Parathyroid adenoma (tissue), 2 donors: Measurements from ENCODE around the gene AGXT.

Experiments
- H2AFZ ChIP-seq: fragments of 300-600 bp; sonication (generic); one replicate; pipeline ENCODE4 v1.7.0; 2017; ENCODE audit warnings: antibody characterized with exemption, mild to moderate bottlenecking
- H3K27ac ChIP-seq: fragments of 300-600 bp; sonication (generic); one replicate; pipeline ENCODE4 v1.7.0; 2017
- H3K27me3 ChIP-seq: fragments of 300-600 bp; sonication (generic); one replicate; pipeline ENCODE4 v1.7.0; 2017; ENCODE audit warnings: low read length; ENCODE audit not compliant: control insufficient read depth, insufficient read depth
- H3K36me3 ChIP-seq: fragments of 300-600 bp; sonication (generic); one replicate; pipeline ENCODE4 v1.7.0; 2017; ENCODE audit warnings: low read length; ENCODE audit not compliant: control insufficient read depth, insufficient read depth
- H3K4me1 ChIP-seq: fragments of 300-600 bp; sonication (generic); one replicate; pipeline ENCODE4 v1.7.0; 2017; ENCODE audit warnings: control low read depth
- H3K4me2 ChIP-seq: fragments of 300-600 bp; sonication (generic); one replicate; pipeline ENCODE4 v1.7.0; 2017; ENCODE audit warnings: low read length
- H3K4me3 ChIP-seq: fragments of 300-600 bp; sonication (generic); one replicate; pipeline ENCODE4 v1.7.0; 2017; ENCODE audit warnings: low read depth, low read length
- H3K79me2 ChIP-seq: fragments of 300-600 bp; sonication (generic); one replicate; pipeline ENCODE4 v1.7.0; 2017; ENCODE audit warnings: control low read depth
- H3K9ac ChIP-seq: fragments of 300-600 bp; sonication (generic); one replicate; pipeline ENCODE4 v1.7.0; 2017; ENCODE audit warnings: mild to moderate bottlenecking
- H3K9me3 ChIP-seq: fragments of 300-600 bp; sonication (generic); one replicate; pipeline ENCODE4 v1.7.0; 2017; ENCODE audit warnings: low read length; ENCODE audit not compliant: control insufficient read depth
- TF ChIP-seq, protein P1 (sequence below): fragments of 300-600 bp; sonication (generic); IDR thresholded peaks from one replicate; pipeline ENCODE4 v1.7.0; 2017; ENCODE audit warnings: antibody characterized with exemption, mild to moderate bottlenecking
- donor health status: primary hyperparathyroidism.

Gene AGXT

GRCh38 chr2:240925568-240926515 lies 57.2 kb downstream of the AGXT start:
- Histone ChIP-seq H3K79me2 (no peaks in the 10 kb centered on the region), H3K36me3 (no peaks in the 10 kb centered on the region), H3K4me2 (no peak overlapping the region), H3K9me3 (no peaks in the 10 kb centered on the region), H3K9ac (no peak overlapping the region), H3K27me3 (no peaks in the 10 kb centered on the region), H2AFZ (no peak overlapping the region), H3K4me3 (no peak overlapping the region), H3K4me1 (no peaks in the 10 kb centered on the region), H3K27ac (no peak overlapping the region)
- TF ChIP-seq, protein P1, sequence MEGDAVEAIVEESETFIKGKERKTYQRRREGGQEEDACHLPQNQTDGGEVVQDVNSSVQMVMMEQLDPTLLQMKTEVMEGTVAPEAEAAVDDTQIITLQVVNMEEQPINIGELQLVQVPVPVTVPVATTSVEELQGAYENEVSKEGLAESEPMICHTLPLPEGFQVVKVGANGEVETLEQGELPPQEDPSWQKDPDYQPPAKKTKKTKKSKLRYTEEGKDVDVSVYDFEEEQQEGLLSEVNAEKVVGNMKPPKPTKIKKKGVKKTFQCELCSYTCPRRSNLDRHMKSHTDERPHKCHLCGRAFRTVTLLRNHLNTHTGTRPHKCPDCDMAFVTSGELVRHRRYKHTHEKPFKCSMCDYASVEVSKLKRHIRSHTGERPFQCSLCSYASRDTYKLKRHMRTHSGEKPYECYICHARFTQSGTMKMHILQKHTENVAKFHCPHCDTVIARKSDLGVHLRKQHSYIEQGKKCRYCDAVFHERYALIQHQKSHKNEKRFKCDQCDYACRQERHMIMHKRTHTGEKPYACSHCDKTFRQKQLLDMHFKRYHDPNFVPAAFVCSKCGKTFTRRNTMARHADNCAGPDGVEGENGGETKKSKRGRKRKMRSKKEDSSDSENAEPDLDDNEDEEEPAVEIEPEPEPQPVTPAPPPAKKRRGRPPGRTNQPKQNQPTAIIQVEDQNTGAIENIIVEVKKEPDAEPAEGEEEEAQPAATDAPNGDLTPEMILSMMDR = no peak

- Histone ChIP-seq H3K4me1 (no peaks in the 10 kb centered on the region), H3K27me3 (no peaks in the 10 kb centered on the region), H3K4me3 (no peak overlapping the region), H3K27ac (no peak overlapping the region), H3K79me2 (no peaks in the 10 kb centered on the region), H2AFZ (no peak overlapping the region), H3K9me3 (no peaks in the 10 kb centered on the region), H3K4me2 (no peak overlapping the region), H3K36me3 (no peaks in the 10 kb centered on the region), H3K9ac (no peak overlapping the region)
- TF ChIP-seq, protein P1 = no peak
Measured at GRCh38 chr2:240926516-240927389, 58.1 kb downstream of the AGXT start.

DNA sequence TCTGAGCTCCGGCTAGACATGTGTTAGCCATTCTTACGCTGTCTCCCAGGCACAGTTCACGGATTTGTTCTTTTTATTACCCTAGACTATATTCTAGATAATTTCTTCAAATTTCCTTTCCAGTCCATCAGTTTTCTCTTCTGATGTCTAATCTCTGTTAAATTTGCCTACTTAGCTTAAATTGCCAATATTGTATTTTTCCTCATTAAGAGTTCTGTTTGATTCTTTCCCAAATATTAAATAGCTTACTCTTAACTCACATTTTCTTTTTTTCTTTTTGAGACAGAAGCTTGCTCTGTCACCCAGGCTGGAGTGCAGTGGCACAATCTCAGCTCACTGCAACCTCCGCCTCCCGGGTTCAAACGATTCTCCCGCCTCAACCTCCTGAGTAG lies 58.8 kb downstream of the AGXT start:
- Histone ChIP-seq H3K9me3 (no peaks in the 10 kb centered on the region), H3K27me3 (no peaks in the 10 kb centered on the region), H3K4me1 (no peaks in the 10 kb centered on the region), H3K27ac (no peak overlapping the region), H3K36me3 (no peaks in the 10 kb centered on the region), H3K79me2 (no peaks in the 10 kb centered on the region), H2AFZ (no peak overlapping the region), H3K9ac (no peak overlapping the region), H3K4me3 (no peak overlapping the region), H3K4me2 (no peak overlapping the region)
- TF ChIP-seq, protein P1 = no peak

- TF ChIP-seq, protein P1 = no peak
- Histone ChIP-seq H3K36me3 (no peaks in the 10 kb centered on the region), H2AFZ (no peak overlapping the region), H3K4me3 (no peak overlapping the region), H3K27ac (no peak overlapping the region), H3K4me2 (no peak overlapping the region), H3K9me3 (no peaks in the 10 kb centered on the region), H3K9ac (no peak overlapping the region), H3K4me1 (no peaks in the 10 kb centered on the region), H3K79me2 (no peaks in the 10 kb centered on the region), H3K27me3 (no peaks in the 10 kb centered on the region)
Measured at GRCh38 chr2:240928476-240929363, 60.1 kb downstream of the AGXT start.
